Liver (tissue), 9 donors: ENCODE results near the gene DCAF8L1. TPM values are rescaled to one million over a fixed set of nuclear protein-coding genes. Genes with fewer than 3 reads are reported as not detected.
"Not testable (repeated sequence)": the region's sequence is repeated elsewhere in the genome, so short reads cannot be mapped to it uniquely, and the experiment has no call there.

Experiments used
- DNase-seq: peaks from one replicate; pipeline ENCODE4 v3.0.0-alpha.2; 2017; ENCODE audit warnings: low spot score
- H3K27ac ChIP-seq, 2 donors: one replicate each; pipeline ENCODE4 v1.7.0; 2013; ENCODE audit warnings: inconsistent platforms in 2 of 2, low read length in 2 of 2, control low read depth in 1 of 2, low read depth in 1 of 2, mild to moderate bottlenecking in 1 of 2
- H3K27me3 ChIP-seq, 4 donors: one replicate each; pipeline versions ENCODE4 v1.6.1 to v1.7.0; 2013; ENCODE audit warnings: low read length in 3 of 4, inconsistent platforms in 1 of 4, mild to moderate bottlenecking in 1 of 4, moderate library complexity in 1 of 4; ENCODE audit not compliant: control insufficient read depth in 4 of 4, insufficient read depth in 4 of 4
- H3K36me3 ChIP-seq, 4 donors: one replicate each; pipeline versions ENCODE4 v1.6.1 to v1.7.0; 2013; ENCODE audit warnings: low read length in 3 of 4, mild to moderate bottlenecking in 3 of 4, low read depth in 1 of 4, moderate library complexity in 1 of 4; ENCODE audit not compliant: control insufficient read depth in 4 of 4, insufficient read depth in 3 of 4
- H3K4me1 ChIP-seq, 4 donors: one replicate each; pipeline versions ENCODE4 v1.6.1 to v1.7.0; 2013; ENCODE audit warnings: low read length in 3 of 4, mild to moderate bottlenecking in 3 of 4, moderate library complexity in 1 of 4; ENCODE audit not compliant: control insufficient read depth in 4 of 4, insufficient read depth in 4 of 4
- H3K4me3 ChIP-seq, 3 donors: one replicate each; pipeline versions ENCODE4 v1.6.1 to v1.7.0; 2013; ENCODE audit warnings: low read length in 3 of 3, control low read depth in 1 of 3, low read depth in 1 of 3, mild to moderate bottlenecking in 1 of 3
- H3K9ac ChIP-seq, 2 donors: one replicate each; pipeline ENCODE4 v1.7.0; 2013; ENCODE audit warnings: low read length in 2 of 2, mild to moderate bottlenecking in 2 of 2, moderate library complexity in 2 of 2, control low read depth in 1 of 2, low read depth in 1 of 2
- H3K9me3 ChIP-seq, 4 donors: one replicate each; pipeline versions ENCODE4 v1.6.1 to v1.7.0; 2013; ENCODE audit warnings: low read length in 3 of 4; ENCODE audit not compliant: control insufficient read depth in 4 of 4
- ATF3 ChIP-seq: IDR thresholded peaks from 2 replicates; pipeline ENCODE4 v1.6.1; 2016; ENCODE audit warnings: antibody characterized with exemption
- CTCF ChIP-seq: fragments of 150-350 bp; IDR thresholded peaks from 2 replicates; pipeline ENCODE4 v1.5.1; 2017; ENCODE audit warnings: improper control_type of control experiment, low read depth, low read length; ENCODE audit not compliant: missing input control
- EGR1 ChIP-seq, 2 donors: IDR thresholded peaks; 2 replicates each; pipeline ENCODE4 v1.6.1; 2016 to 2018; ENCODE audit warnings: antibody characterized with exemption in 2 of 2, low read depth in 2 of 2
- FOXA1 ChIP-seq: IDR thresholded peaks from 2 replicates; pipeline ENCODE4 v1.6.1; 2016; ENCODE audit warnings: antibody characterized with exemption
- FOXA2 ChIP-seq: IDR thresholded peaks from 2 replicates; pipeline ENCODE4 v1.6.1; 2016; ENCODE audit warnings: antibody characterized with exemption
- GABPA ChIP-seq, 2 donors: IDR thresholded peaks in 1 of 2; conservative IDR thresholded peaks in 1 of 2; 2 replicates each; pipeline ENCODE4 v1.6.1; 2016; ENCODE audit warnings: antibody characterized with exemption in 2 of 2, mild to moderate bottlenecking in 1 of 2, moderate library complexity in 1 of 2
- HNF4A ChIP-seq, 2 donors: conservative IDR thresholded peaks; 2 replicates each; pipeline ENCODE4 v1.6.1; 2016; ENCODE audit warnings: antibody characterized with exemption in 2 of 2, mild to moderate bottlenecking in 2 of 2
- HNF4G ChIP-seq: IDR thresholded peaks from 2 replicates; pipeline ENCODE4 v1.6.1; 2016; ENCODE audit warnings: antibody characterized with exemption
- JUND ChIP-seq, 2 donors: IDR thresholded peaks; 2 replicates each; pipeline ENCODE4 v1.6.1; 2016; ENCODE audit warnings: antibody characterized with exemption in 2 of 2
- MAX ChIP-seq: IDR thresholded peaks from 2 replicates; pipeline ENCODE4 v1.6.1; 2016; ENCODE audit warnings: antibody characterized with exemption
- NR2F2 ChIP-seq: IDR thresholded peaks from 2 replicates; pipeline ENCODE4 v1.6.1; 2016; ENCODE audit warnings: antibody characterized with exemption
- RAD21 ChIP-seq, 2 donors: IDR thresholded peaks; 2 replicates each; pipeline ENCODE4 v1.6.1; 2016; ENCODE audit warnings: antibody characterized with exemption in 2 of 2, mild to moderate bottlenecking in 2 of 2
- REST ChIP-seq: IDR thresholded peaks from 2 replicates; pipeline ENCODE4 v1.6.1; 2016; ENCODE audit warnings: antibody characterized with exemption, mild to moderate bottlenecking
- RXRA ChIP-seq, 2 donors: IDR thresholded peaks; 2 replicates each; pipeline ENCODE4 v1.6.1; 2017 to 2018; ENCODE audit warnings: antibody characterized with exemption in 2 of 2, mild to moderate bottlenecking in 1 of 2
- SP1 ChIP-seq: IDR thresholded peaks from 2 replicates; pipeline ENCODE4 v1.6.1; 2018; ENCODE audit warnings: antibody characterized with exemption, mild to moderate bottlenecking
- TAF1 ChIP-seq: conservative IDR thresholded peaks from 2 replicates; pipeline ENCODE4 v1.6.1; 2016; ENCODE audit warnings: antibody characterized with exemption, mild to moderate bottlenecking
- YY1 ChIP-seq: IDR thresholded peaks from 2 replicates; pipeline ENCODE4 v1.6.1; 2016; ENCODE audit warnings: antibody characterized with exemption, mild to moderate bottlenecking
- ZBTB33 ChIP-seq: IDR thresholded peaks from 2 replicates; pipeline ENCODE4 v1.6.1; 2016; ENCODE audit warnings: antibody characterized with exemption
- WGBS: extraction: QIAGEN DNeasy Blood & Tissue Kit; methylation state at CpG from one replicate; pipeline ENCODE4 v1.1.7; 2013; 5-methylcytosine and 5-hydroxymethylcytosine counted together
- polyA plus RNA-seq, 2 donors: library from polyadenylated mRNA; stranded (reverse) in 1 of 2; unstranded in 1 of 2; fragments of 200-250 nt in 1 of 2; fragments of >200 nt in 1 of 2; fragmentation: Nextera tagmentation in 1 of 2; extraction: Ambion mirVana in 1 of 2; gene quantifications; one replicate each; pipeline versions ENCODE4 v1.2.1 to v1.2.3, GENCODE V29; 2013 to 2015
- total RNA-seq, 2 donors: library from RNA; depleted of rRNA; stranded (reverse); fragments of >200 nt; gene quantifications; one replicate each; pipeline ENCODE4 v1.2.3, GENCODE V29; 2014
- donor health status: healthy.
- donor health status: healthy.
- donor health status: healthy.
- donor health status: healthy.
- donor health status: healthy.

Gene DCAF8L1
- total and polyA plus RNA-seq, 4 donors, result not detected

- TF ChIP-seq REST, result no peak
Observed at GRCh38 chrX:27966955-27967354, 14.3 kb downstream of the DCAF8L1 start (continued).

GRCh38 chrX:27966492-27966891, 14.8 kb downstream of the DCAF8L1 start:
- H3K36me3 ChIP-seq, result no peaks in the 10 kb centered on the region
- no peak for DNase-seq
- no peaks in the 10 kb centered on the region for H3K9me3 ChIP-seq
- no peaks in the 10 kb centered on the region for H3K27me3 ChIP-seq
- no peak overlapping the region for H3K4me3 ChIP-seq
- H3K9ac ChIP-seq, result no peak overlapping the region
- 83% methylated on average over 1 of the region's 1 CpG for WGBS
- H3K27ac ChIP-seq, result no peak overlapping the region
- TF ChIP-seq REST (no peak), NR2F2 (no peak), HNF4A (conservative IDR thresholded peaks at IDR 0.05) (no peak), MAX (no peak), EGR1 (IDR thresholded peaks at IDR 0.05; ENCODE audit: low read depth in 2 of 2) (no peak), TAF1 (no peak), CTCF (no peak), FOXA2 (no peak), GABPA (IDR thresholded peaks at IDR 0.05 in 1 of 2, conservative IDR thresholded peaks at IDR 0.05 in 1 of 2) (no peak), ATF3 (no peak), RXRA (IDR thresholded peaks at IDR 0.05) (no peak), RAD21 (IDR thresholded peaks at IDR 0.05) (no peak), SP1 (no peak), JUND (IDR thresholded peaks at IDR 0.05) (no peak), YY1 (no peak), ZBTB33 (no peak), FOXA1 (no peak), HNF4G (no peak)
- H3K4me1 ChIP-seq, result no peaks in the 10 kb centered on the region

- not testable (repeated sequence) for DNase-seq, H3K4me1 ChIP-seq, H3K27ac ChIP-seq, H3K9me3 ChIP-seq, H3K36me3 ChIP-seq, H3K9ac ChIP-seq, H3K4me3 ChIP-seq, H3K27me3 ChIP-seq
- WGBS, result 88% methylated on average over 5 of the region's 5 CpGs
Observed at GRCh38 chrX:27965348-27965747, 15.9 kb downstream of the DCAF8L1 start.
